ENCODE results near the gene SORBS1.

The SORBS1 gene

DNA sequence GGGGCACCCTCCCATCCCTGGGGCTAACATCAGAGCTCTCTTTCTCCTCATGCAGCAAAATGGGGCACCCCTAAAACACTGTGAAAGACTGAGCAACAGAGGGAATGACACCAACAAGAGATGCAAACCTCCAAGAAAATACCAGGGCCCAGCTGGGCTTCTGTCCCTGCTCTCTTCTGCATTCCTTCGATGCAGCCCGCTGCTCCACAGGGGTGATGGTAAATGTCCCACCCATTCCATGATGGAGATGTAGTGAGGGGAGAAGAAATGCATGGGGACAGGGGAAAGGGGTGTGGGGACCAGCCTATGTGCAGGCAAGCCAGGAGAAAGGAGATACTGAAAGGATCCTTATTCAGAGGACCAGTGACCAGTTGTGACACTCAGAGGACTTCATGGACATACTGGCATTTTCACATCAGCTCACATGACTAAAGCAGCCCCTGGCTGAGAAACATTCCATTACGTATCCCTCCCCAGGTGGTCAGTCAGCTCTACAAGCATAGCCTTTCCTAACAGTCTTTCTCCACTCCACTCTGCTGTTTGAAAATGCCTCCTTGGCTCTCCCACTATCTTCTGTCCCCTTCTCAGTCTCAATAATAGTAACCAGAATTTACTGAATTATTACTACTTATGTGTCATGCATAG, 13.3 kb downstream of the SORBS1 start:
- no peaks in the 10 kb centered on the region for H3K36me3 ChIP-seq (ENCODE audit: control insufficient read depth, insufficient read depth, low read length)
- H2BK5ac ChIP-seq (ENCODE audit: low read length): no peak overlapping the region
- no peak overlapping the region for H3K27ac ChIP-seq (ENCODE audit: low read depth, low read length)
- no peak overlapping the region for H3K18ac ChIP-seq (ENCODE audit: low read length)
- no peak overlapping the region for H3K4me3 ChIP-seq (ENCODE audit: low read length)
- no peaks in the 10 kb centered on the region for H3K27me3 ChIP-seq (ENCODE audit: insufficient read depth, low read length, poor library complexity)
- no peak overlapping the region for H3K4me2 ChIP-seq (ENCODE audit: low read length)
- no peak overlapping the region for H3K9ac ChIP-seq (ENCODE audit: low read length)
- H2BK120ac ChIP-seq (ENCODE audit: low read depth, low read length): no peak overlapping the region
- WGBS (ENCODE audit: extremely low coverage, insufficient coverage, low lambda C conversion rate): no CpG with 5 or more reads among the region's 3 CpGs
- H3K23ac ChIP-seq (ENCODE audit: low read length): no peak overlapping the region
- no peak overlapping the region for H2BK15ac ChIP-seq (replicated peaks; ENCODE audit: low read depth)
- peaks cover 18% of the 10 kb centered on the region for H3K4me1 ChIP-seq (ENCODE audit: control insufficient read depth, low read depth, low read length)
- H3K4ac ChIP-seq (ENCODE audit: low read depth, low read length): no peak overlapping the region
- peak overlapping the region; percentile 34 for H4K5ac ChIP-seq (ENCODE audit: low read length)
- no peak overlapping the region for H2AK5ac ChIP-seq (ENCODE audit: low read length)
- H4K8ac ChIP-seq (ENCODE audit: low read depth, low read length): no peak overlapping the region
- no peak overlapping the region for H3K56ac ChIP-seq (ENCODE audit: low read length)
- peaks cover 17% of the 10 kb centered on the region for H3K79me2 ChIP-seq (ENCODE audit: control insufficient read depth, insufficient read depth, low read length)
- DNase-seq: peak; percentile 83
- peaks cover 12% of the 10 kb centered on the region for H3K79me1 ChIP-seq (ENCODE audit: low read length)

DNA sequence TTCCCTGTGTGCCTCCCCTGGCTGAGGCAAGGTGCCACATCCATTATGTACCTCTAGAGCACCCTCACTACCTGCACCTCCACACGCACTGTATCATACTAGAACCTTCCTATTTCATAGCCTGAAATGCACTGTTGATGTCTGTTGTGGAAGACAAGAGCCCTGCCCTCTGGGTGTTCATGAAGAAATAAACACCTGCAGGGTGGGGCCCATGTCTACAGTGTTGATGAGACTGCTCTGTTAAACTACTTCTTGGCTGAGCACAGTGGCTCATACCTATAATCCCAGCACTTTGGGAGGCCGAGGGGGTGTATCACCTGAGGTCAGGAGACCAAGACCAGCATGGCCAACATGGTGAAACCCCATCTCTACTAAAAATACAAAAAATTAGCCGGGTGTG, 14.0 kb downstream of the SORBS1 start:
- DNase-seq: no peak
- no CpG with 5 or more reads among the region's 3 CpGs for WGBS (ENCODE audit: extremely low coverage, insufficient coverage, low lambda C conversion rate)
- H3K27me3 ChIP-seq (ENCODE audit: insufficient read depth, low read length, poor library complexity): no peaks in the 10 kb centered on the region
- H2AK5ac ChIP-seq (ENCODE audit: low read length): no peak overlapping the region
- H3K27ac ChIP-seq (ENCODE audit: low read depth, low read length): no peak overlapping the region
- peaks cover 21% of the 10 kb centered on the region for H3K4me1 ChIP-seq (ENCODE audit: control insufficient read depth, low read depth, low read length)
- H3K4me3 ChIP-seq (ENCODE audit: low read length): no peak overlapping the region
- H3K79me1 ChIP-seq (ENCODE audit: low read length): peaks cover 12% of the 10 kb centered on the region
- H3K23ac ChIP-seq (ENCODE audit: low read length): no peak overlapping the region
- H2BK15ac ChIP-seq (replicated peaks; ENCODE audit: low read depth): no peak overlapping the region
- H3K36me3 ChIP-seq (ENCODE audit: control insufficient read depth, insufficient read depth, low read length): no peaks in the 10 kb centered on the region
- no peak overlapping the region for H3K9ac ChIP-seq (ENCODE audit: low read length)
- H4K8ac ChIP-seq (ENCODE audit: low read depth, low read length): no peak overlapping the region
- no peak overlapping the region for H3K4ac ChIP-seq (ENCODE audit: low read depth, low read length)
- peaks cover 17% of the 10 kb centered on the region for H3K79me2 ChIP-seq (ENCODE audit: control insufficient read depth, insufficient read depth, low read length)
- no peak overlapping the region for H3K18ac ChIP-seq (ENCODE audit: low read length)
- H3K56ac ChIP-seq (ENCODE audit: low read length): no peak overlapping the region
- no peak overlapping the region for H2BK5ac ChIP-seq (ENCODE audit: low read length)
- no peak overlapping the region for H4K5ac ChIP-seq (ENCODE audit: low read length)
- H3K4me2 ChIP-seq (ENCODE audit: low read length): no peak overlapping the region
- H2BK120ac ChIP-seq (ENCODE audit: low read depth, low read length): no peak overlapping the region

DNA sequence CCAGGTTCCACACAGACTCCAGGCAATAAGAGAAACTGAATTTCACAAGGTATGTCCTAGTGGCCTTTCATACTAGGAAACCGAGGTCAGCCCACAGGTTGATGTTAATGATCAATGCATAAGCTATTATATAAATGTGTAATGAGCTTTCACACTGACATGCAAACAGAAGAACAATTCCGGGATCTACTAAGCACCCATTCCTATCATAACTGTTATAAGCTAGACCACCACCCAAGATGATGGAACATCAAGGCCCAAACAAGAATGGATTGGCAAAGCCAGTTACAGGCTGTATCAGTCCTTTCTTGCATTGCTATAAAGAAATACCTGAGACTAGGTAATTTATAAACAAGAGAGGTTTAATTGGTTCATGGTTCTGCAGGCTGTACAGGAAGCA, 15.2 kb downstream of the SORBS1 start:
- H4K8ac ChIP-seq (ENCODE audit: low read depth, low read length): no peak overlapping the region
- no peak overlapping the region for H3K4ac ChIP-seq (ENCODE audit: low read depth, low read length)
- WGBS (ENCODE audit: extremely low coverage, insufficient coverage, low lambda C conversion rate): no CpG with 5 or more reads among the region's 2 CpGs
- H2AK5ac ChIP-seq (ENCODE audit: low read length): no peak overlapping the region
- no peak overlapping the region for H3K56ac ChIP-seq (ENCODE audit: low read length)
- H3K18ac ChIP-seq (ENCODE audit: low read length): no peak overlapping the region
- no peak overlapping the region for H2BK120ac ChIP-seq (ENCODE audit: low read depth, low read length)
- H3K4me1 ChIP-seq (ENCODE audit: control insufficient read depth, low read depth, low read length): peaks cover 31% of the 10 kb centered on the region
- H3K4me3 ChIP-seq (ENCODE audit: low read length): no peak overlapping the region
- peaks cover 16% of the 10 kb centered on the region for H3K79me1 ChIP-seq (ENCODE audit: low read length)
- no peak overlapping the region for H3K9ac ChIP-seq (ENCODE audit: low read length)
- no peaks in the 10 kb centered on the region for H3K36me3 ChIP-seq (ENCODE audit: control insufficient read depth, insufficient read depth, low read length)
- no peak overlapping the region for H2BK5ac ChIP-seq (ENCODE audit: low read length)
- DNase-seq: no peak
- peaks cover 20% of the 10 kb centered on the region for H3K79me2 ChIP-seq (ENCODE audit: control insufficient read depth, insufficient read depth, low read length)
- no peak overlapping the region for H3K27ac ChIP-seq (ENCODE audit: low read depth, low read length)
- no peak overlapping the region for H2BK15ac ChIP-seq (replicated peaks; ENCODE audit: low read depth)
- H3K23ac ChIP-seq (ENCODE audit: low read length): no peak overlapping the region
- no peak overlapping the region for H4K5ac ChIP-seq (ENCODE audit: low read length)
- H3K4me2 ChIP-seq (ENCODE audit: low read length): no peak overlapping the region
- no peaks in the 10 kb centered on the region for H3K27me3 ChIP-seq (ENCODE audit: insufficient read depth, low read length, poor library complexity)

DNA sequence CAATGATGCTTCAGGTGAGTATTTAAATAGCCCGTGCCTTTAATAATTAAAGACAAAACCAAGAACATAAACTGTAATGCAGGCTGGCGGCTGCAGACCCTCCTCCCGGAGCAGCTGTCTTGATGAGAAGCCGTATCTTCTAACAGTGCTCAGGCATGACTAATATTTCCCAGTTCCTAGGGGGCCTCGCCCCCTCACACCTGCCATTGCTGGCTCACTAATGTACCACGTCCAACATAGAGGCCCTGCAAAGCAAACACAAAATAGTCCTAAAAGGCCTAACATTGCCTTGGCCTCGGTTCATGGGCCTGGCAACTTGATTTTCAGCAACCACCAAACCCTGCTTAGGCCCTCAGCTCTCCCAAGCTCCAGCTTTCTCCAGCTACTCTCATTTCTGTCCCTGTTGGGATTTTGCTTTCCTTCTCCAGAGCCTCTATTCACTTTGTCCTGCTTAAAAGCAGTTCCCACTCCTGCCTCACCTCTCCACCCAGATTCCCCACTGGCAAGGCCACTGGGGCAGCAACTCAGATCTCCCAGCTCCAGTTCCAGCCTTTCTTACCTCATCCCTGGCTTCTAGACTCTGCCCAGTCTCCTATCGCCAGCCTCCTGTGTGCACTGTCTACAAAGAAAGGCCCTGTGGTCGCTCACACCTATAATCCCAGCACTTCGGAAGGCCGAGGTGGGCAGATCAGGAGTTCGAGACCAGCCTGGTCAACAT, 16.2 kb downstream of the SORBS1 start:
- H2BK15ac ChIP-seq (replicated peaks; ENCODE audit: low read depth): no peak overlapping the region
- no peak overlapping the region for H3K27ac ChIP-seq (ENCODE audit: low read depth, low read length)
- peak overlapping the region; percentile 79 for H2AK5ac ChIP-seq (ENCODE audit: low read length)

DNA sequence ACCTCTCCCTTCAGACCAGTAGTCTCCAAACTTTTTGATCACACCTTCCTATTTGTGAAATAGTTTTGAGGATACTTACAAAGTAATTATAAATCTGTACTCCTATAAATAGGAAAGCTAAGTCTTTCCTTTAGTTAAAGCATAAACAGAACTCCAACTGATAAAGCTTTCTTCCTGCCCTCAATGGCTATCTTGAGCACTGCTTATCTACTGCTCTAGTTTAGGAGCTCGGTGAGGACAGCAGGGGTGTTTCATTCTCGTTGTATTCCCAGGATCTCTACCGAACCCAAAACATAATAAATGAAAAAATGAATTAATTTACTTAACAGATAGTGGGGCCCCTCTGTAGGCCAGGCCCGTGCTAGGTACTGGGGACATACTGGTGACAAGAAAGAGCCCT, 17.7 kb downstream of the SORBS1 start:
- peak; percentile 53 for DNase-seq
- peak overlapping the region; percentile 1 for H3K9ac ChIP-seq (ENCODE audit: low read length)
- WGBS (ENCODE audit: extremely low coverage, insufficient coverage, low lambda C conversion rate): no CpG with 5 or more reads among the region's 4 CpGs
- no peak overlapping the region for H2BK15ac ChIP-seq (replicated peaks; ENCODE audit: low read depth)
- H3K4me1 ChIP-seq (ENCODE audit: control insufficient read depth, low read depth, low read length): peaks cover 38% of the 10 kb centered on the region
- no peaks in the 10 kb centered on the region for H3K27me3 ChIP-seq (ENCODE audit: insufficient read depth, low read length, poor library complexity)
- peak overlapping the region; percentile 19 for H3K56ac ChIP-seq (ENCODE audit: low read length)
- H2BK5ac ChIP-seq (ENCODE audit: low read length): peak overlapping the region; percentile 4
- H3K23ac ChIP-seq (ENCODE audit: low read length): no peak overlapping the region
- H3K79me2 ChIP-seq (ENCODE audit: control insufficient read depth, insufficient read depth, low read length): peaks cover 15% of the 10 kb centered on the region
- H3K27ac ChIP-seq (ENCODE audit: low read depth, low read length): no peak overlapping the region
- no peak overlapping the region for H4K8ac ChIP-seq (ENCODE audit: low read depth, low read length)
- H3K18ac ChIP-seq (ENCODE audit: low read length): no peak overlapping the region
- no peak overlapping the region for H3K4ac ChIP-seq (ENCODE audit: low read depth, low read length)
- no peaks in the 10 kb centered on the region for H3K36me3 ChIP-seq (ENCODE audit: control insufficient read depth, insufficient read depth, low read length)
- H2BK120ac ChIP-seq (ENCODE audit: low read depth, low read length): no peak overlapping the region
- H3K4me3 ChIP-seq (ENCODE audit: low read length): no peak overlapping the region
- peak overlapping the region; percentile 15 for H2AK5ac ChIP-seq (ENCODE audit: low read length)
- no peak overlapping the region for H4K5ac ChIP-seq (ENCODE audit: low read length)
- H3K4me2 ChIP-seq (ENCODE audit: low read length): no peak overlapping the region
- peaks cover 11% of the 10 kb centered on the region for H3K79me1 ChIP-seq (ENCODE audit: low read length)

More for the DNA sequence above, 16.2 kb downstream of the SORBS1 start:
- Histone ChIP-seq H3K23ac (ENCODE audit: low read length) (no peak overlapping the region), H3K27me3 (ENCODE audit: insufficient read depth, low read length, poor library complexity) (no peaks in the 10 kb centered on the region), H3K56ac (ENCODE audit: low read length) (peak overlapping the region; percentile 51), H3K18ac (ENCODE audit: low read length) (peak overlapping the region; percentile 10), H3K9ac (ENCODE audit: low read length) (no peak overlapping the region), H3K4me2 (ENCODE audit: low read length) (no peak overlapping the region), H3K36me3 (ENCODE audit: control insufficient read depth, insufficient read depth, low read length) (no peaks in the 10 kb centered on the region), H4K8ac (ENCODE audit: low read depth, low read length) (no peak overlapping the region), H3K4me3 (ENCODE audit: low read length) (no peak overlapping the region), H2BK5ac (ENCODE audit: low read length) (no peak overlapping the region), H3K79me2 (ENCODE audit: control insufficient read depth, insufficient read depth, low read length) (peaks cover 18% of the 10 kb centered on the region), H3K4me1 (ENCODE audit: control insufficient read depth, low read depth, low read length) (peaks cover 38% of the 10 kb centered on the region), H3K4ac (ENCODE audit: low read depth, low read length) (no peak overlapping the region), H2BK120ac (ENCODE audit: low read depth, low read length) (no peak overlapping the region), H3K79me1 (ENCODE audit: low read length) (peaks cover 14% of the 10 kb centered on the region), H4K5ac (ENCODE audit: low read length) (no peak overlapping the region)
- WGBS (ENCODE audit: extremely low coverage, insufficient coverage, low lambda C conversion rate): no CpG with 5 or more reads among the region's 12 CpGs
- no peak for DNase-seq

All from mesendoderm (in vitro differentiated cells).